ENCODE data around the gene MTA1.

DNA sequence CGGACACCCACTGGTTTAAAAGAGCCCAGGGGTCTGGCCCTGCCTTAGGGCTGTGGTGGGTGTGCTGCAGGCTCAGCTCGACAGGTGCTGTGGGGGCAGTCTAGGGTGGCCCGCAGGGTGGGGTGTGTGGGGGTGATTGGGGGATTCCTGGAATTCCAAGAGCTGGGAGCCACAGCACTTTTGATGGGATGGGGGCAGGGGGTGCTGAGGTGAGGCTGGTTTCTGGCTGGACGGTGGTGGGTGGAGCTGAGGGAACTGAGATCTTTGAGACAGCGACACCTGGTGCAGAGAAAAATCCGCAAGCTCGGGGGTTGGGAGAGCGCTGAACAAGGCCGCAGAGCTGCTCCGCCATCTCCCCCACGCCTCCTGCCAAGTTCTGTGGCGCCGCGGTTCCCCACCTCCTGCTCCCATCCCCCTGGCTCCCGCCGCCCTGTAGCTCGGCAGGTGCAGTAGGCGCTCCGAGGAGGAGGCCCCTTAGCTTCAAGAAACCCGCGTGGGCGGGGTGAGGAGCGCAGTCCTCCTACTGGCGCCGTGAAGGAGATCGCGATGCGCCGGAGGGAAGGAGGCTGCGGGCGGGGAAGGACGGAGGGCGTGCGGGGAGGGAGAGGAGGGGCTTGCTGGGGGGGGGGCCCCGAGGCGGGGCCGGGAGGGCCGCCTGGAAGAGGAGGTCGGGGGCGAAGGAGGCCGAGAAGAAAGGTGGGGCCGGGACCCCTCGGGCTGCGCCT, 70.1 kb downstream of the MTA1 start:
- TF ChIP-seq CTCF (IDR thresholded peaks at IDR 0.05) (peak; percentile 63), EZH2 (IDR thresholded peaks at IDR 0.05) (peak; percentile 49)

Measured in neural progenitor cell (in vitro differentiated cells).